Heart left ventricle (tissue), 16 donors: ENCODE measurements around the gene HS3ST3A1. TPM values are rescaled to one million over a fixed set of nuclear protein-coding genes. Genes with fewer than 3 reads are reported as not detected.

ENCODE experiments used
- ATAC-seq, 4 donors: fragments of 200-7000 bp; cut with Tn5 transposase; one replicate each; pipeline ENCODE4 v1.9.1; 2020 to 2022; ENCODE audit warnings: moderate library complexity in 4 of 4, mild to moderate bottlenecking in 3 of 4, moderate number of reproducible peaks in 1 of 4
- DNase-seq, 5 donors: peaks; one replicate each; pipeline ENCODE4 v3.0.0-alpha.2; 2020
- H3K27ac ChIP-seq, 12 donors: fragments of 200-600 bp; sonication (generic) in 4 of 12; one replicate each; pipeline versions ENCODE4 v1.5.0 to v1.8.0; 2016 to 2022; ENCODE audit warnings: mild to moderate bottlenecking in 2 of 12
- H3K27me3 ChIP-seq, 9 donors: fragments of 200-600 bp; sonication (generic) in 2 of 9; one replicate each; pipeline versions ENCODE4 v1.5.1 to v1.8.0; 2016 to 2022; ENCODE audit warnings: mild to moderate bottlenecking in 3 of 9
- H3K36me3 ChIP-seq, 9 donors: fragments of 200-600 bp; sonication (generic) in 2 of 9; one replicate each; pipeline versions ENCODE4 v1.5.0 to v1.8.0; 2018 to 2022; ENCODE audit warnings: mild to moderate bottlenecking in 2 of 9
- H3K4me1 ChIP-seq, 12 donors: fragments of 200-600 bp; sonication (generic) in 4 of 12; one replicate each; pipeline versions ENCODE4 v1.5.0 to v1.8.0; 2016 to 2022; ENCODE audit warnings: mild to moderate bottlenecking in 3 of 12
- H3K4me3 ChIP-seq, 12 donors: fragments of 200-600 bp; sonication (generic) in 4 of 12; one replicate each; pipeline versions ENCODE4 v1.5.0 to v1.8.0; 2017 to 2022; ENCODE audit warnings: mild to moderate bottlenecking in 9 of 12, moderate library complexity in 4 of 12
- H3K9me3 ChIP-seq, 12 donors: fragments of 200-600 bp; sonication (generic) in 4 of 12; one replicate each; pipeline versions ENCODE4 v1.5.0 to v1.8.0; 2016 to 2022; ENCODE audit warnings: mild to moderate bottlenecking in 1 of 12
- CTCF ChIP-seq, 12 donors: fragments of 200-600 bp; sonication (generic) in 4 of 12; IDR thresholded peaks; one replicate each; pipeline versions ENCODE4 v1.5.0 to v1.8.0; 2018 to 2022; ENCODE audit warnings: antibody characterized with exemption in 12 of 12, mild to moderate bottlenecking in 5 of 12
- POLR2A ChIP-seq, 2 donors: fragments of 450-650 bp; IDR thresholded peaks; one replicate each; pipeline ENCODE4 v1.6.1; 2017; ENCODE audit warnings: antibody characterized with exemption in 2 of 2, mild to moderate bottlenecking in 2 of 2, moderate library complexity in 2 of 2
- WGBS, 4 donors: extraction: QIAGEN DNeasy Blood & Tissue Kit in 2 of 4; methylation state at CpG; one replicate each; pipeline versions ENCODE4 v1.1.5 to v1.1.7; 2013 to 2018; 5-methylcytosine and 5-hydroxymethylcytosine counted together
- intact Hi-C, 10 donors: fragments of 100-400 bp; cut with DNase I; formaldehyde crosslinking; loops; one replicate each; pipeline versions ENCODE4 v1.11.1 to v1.14.2; 2022
- polyA plus RNA-seq, 2 donors: library from polyadenylated mRNA; stranded (reverse); fragments of 200-250 nt; gene quantifications; one replicate each; pipeline ENCODE4 v1.2.3, GENCODE V29; 2013
- total RNA-seq, 9 donors: library from RNA; depleted of rRNA in 2 of 9; stranded (reverse); fragments of >200 nt in 2 of 9; fragmentation: NEBNext Ultra II Directional in 3 of 9; extraction: Animal tissue kit (Norgen Biotek cat#: 25700) in 3 of 9; gene quantifications; one replicate each; pipeline versions ENCODE4 v1.1.0 to v1.2.4, GENCODE V29; 2016 to 2023
- donor health status: ischemic (EF 13 %, LVEDD 7.1; RV severe dilation, severe dysfunction).
- donor health status: healthy with polysubstance abuse.
- donor health status: DM: no; HTN: yes; CAD: no.
- donor health status: DM: no; HTN: no; CAD: no.
- donor health status: ischemic (EF 25% LVEDD 6.9; RV normal size, moderate dysfunction).
- donor health status: ischemic (EF 25% LVEDD 5.7; RV mildly dilated, moderate dysfunction).
- donor health status: healthy.
- donor health status: DM: yes; HTN: yes; CAD: no.
- donor health status: ischemic (EF 35%, LVEDD 5.7; RV mildly dilated, moderate dysfunction).
- donor health status: nonischemic (EF 11% LVEDD 7.7; RV severe dilation, severe dysfunction).
- donor health status: DM: yes; HTN: yes; CAD: no.
- donor health status: PGD.
- donor health status: ischemic (EF 29% LVEDD 5.4; RV normal size, mild dysfunction).
- donor health status: nonischemic (EF 23%, LVEDD 6.1; RV moderate dilation, normal function).

HS3ST3A1 gene
- total and polyA plus RNA-seq, 11 donors = 0.08 to 5.7 (median 1.8) TPM

GRCh38 chr17:13640551-13640950, 38.8 kb upstream of the HS3ST3A1 start:
- Histone ChIP-seq H3K27ac (no peak overlapping the region), H3K9me3 (no peaks in the 10 kb centered on the region), H3K36me3 (no peaks in the 10 kb centered on the region), H3K4me1 (peaks cover 0 to 10% (median 0%) of the 10 kb centered on the region in 12 donors), H3K4me3 (no peak overlapping the region), H3K27me3 (no peaks in the 10 kb centered on the region)
- intact Hi-C loops = no loop called here
- ATAC-seq (no peak), DNase-seq (no peak)
- 59 to 64% (median 60%) methylated on average over 3 of the region's 3 CpGs for WGBS, 4 donors
- no peak for TF ChIP-seq CTCF (IDR thresholded peaks at IDR 0.05)

GRCh38 chr17:13638855-13639458, 37.2 kb upstream of the HS3ST3A1 start:
- WGBS, 4 donors = 81 to 95% (median 90%) methylated on average over 1 of the region's 1 CpG
- intact Hi-C loops = no loop called here
- Histone ChIP-seq H3K4me1 (peaks cover 0 to 10% (median 0%) of the 10 kb centered on the region in 12 donors), H3K9me3 (no peaks in the 10 kb centered on the region), H3K36me3 (no peaks in the 10 kb centered on the region), H3K4me3 (no peak overlapping the region), H3K27ac (no peak overlapping the region), H3K27me3 (no peaks in the 10 kb centered on the region)
- peak in 1 of 4 donors; percentile 41 for ATAC-seq
- DNase-seq = peak in 1 of 5 donors; percentile 25
- TF ChIP-seq POLR2A (IDR thresholded peaks at IDR 0.05) (no peak), CTCF (IDR thresholded peaks at IDR 0.05) (no peak)

- ATAC-seq = no peak
- intact Hi-C loops = no loop called here
- WGBS, 4 donors = 80 to 96% (median 91%) methylated on average over 8 of the region's 8 CpGs
Measured at GRCh38 chr17:13636951-13637350, 35.2 kb upstream of the HS3ST3A1 start.

GRCh38 chr17:13635951-13636350, 34.2 kb upstream of the HS3ST3A1 start:
- H3K4me3 ChIP-seq = no peak overlapping the region
- ATAC-seq (no peak), DNase-seq (no peak)
- WGBS, 4 donors = 52 to 65% (median 58%) methylated on average over 5 of the region's 5 CpGs
- H3K27ac ChIP-seq = no peak overlapping the region
- intact Hi-C loops = no loop called here
- H3K4me1 ChIP-seq = peaks cover 0 to 7% (median 0%) of the 10 kb centered on the region in 12 donors
- TF ChIP-seq CTCF (IDR thresholded peaks at IDR 0.05) = no peak
- no peak for TF ChIP-seq POLR2A (IDR thresholded peaks at IDR 0.05)
- H3K36me3 ChIP-seq = no peaks in the 10 kb centered on the region
- H3K27me3 ChIP-seq = no peaks in the 10 kb centered on the region
- H3K9me3 ChIP-seq = no peaks in the 10 kb centered on the region

More at GRCh38 chr17:13636951-13637350, 35.2 kb upstream of the HS3ST3A1 start:
- Histone ChIP-seq H3K27me3 (no peaks in the 10 kb centered on the region), H3K27ac (no peak overlapping the region), H3K4me3 (no peak overlapping the region), H3K9me3 (no peaks in the 10 kb centered on the region), H3K36me3 (no peaks in the 10 kb centered on the region), H3K4me1 (peaks cover 0 to 10% (median 0%) of the 10 kb centered on the region in 12 donors)
- no peak for TF ChIP-seq CTCF (IDR thresholded peaks at IDR 0.05)
- TF ChIP-seq POLR2A (IDR thresholded peaks at IDR 0.05) = no peak
- no peak for DNase-seq
